ENCODE data around the gene CTSE. TPM values are rescaled to one million over a fixed set of nuclear protein-coding genes. Genes with fewer than 3 reads are reported as not detected.

Gene CTSE
- total RNA-seq, 2 experiments from 2014 or later: not detected

DNA sequence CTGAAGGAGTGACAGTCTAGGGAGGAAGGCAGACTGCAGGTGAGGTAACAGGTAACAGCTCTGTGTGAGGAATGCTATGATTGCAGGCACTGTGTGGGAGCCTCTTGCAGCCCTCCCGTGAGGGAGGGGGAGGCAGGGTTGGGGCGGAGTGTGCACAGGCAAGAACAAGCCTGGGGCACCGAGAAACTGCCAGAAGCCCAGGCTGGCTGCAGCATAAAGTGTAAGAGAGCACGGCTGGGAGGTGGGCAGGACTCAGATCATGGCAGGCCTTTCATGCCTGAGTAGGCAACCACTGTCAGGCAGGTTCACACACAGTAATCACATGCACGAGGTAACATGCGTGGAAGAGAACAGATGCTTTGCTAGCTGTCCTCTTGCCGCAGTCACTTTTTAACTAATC, 17.9 kb upstream of the CTSE start:
- Mint-ChIP-seq H3K36me3 (ENCODE audit: low read depth) (no peaks in the 10 kb centered on the region), H3K27ac (no peak overlapping the region), H3K4me3 (no peak overlapping the region), H3K9me3 (no peaks in the 10 kb centered on the region), H3K27me3 (no peaks in the 10 kb centered on the region), H3K4me1 (ENCODE audit: low read depth) (peaks cover 6% of the 10 kb centered on the region)
- ChIA-PET CTCF (no interaction called here), POLR2A (no interaction called here)
- TF ChIP-seq, protein P1, sequence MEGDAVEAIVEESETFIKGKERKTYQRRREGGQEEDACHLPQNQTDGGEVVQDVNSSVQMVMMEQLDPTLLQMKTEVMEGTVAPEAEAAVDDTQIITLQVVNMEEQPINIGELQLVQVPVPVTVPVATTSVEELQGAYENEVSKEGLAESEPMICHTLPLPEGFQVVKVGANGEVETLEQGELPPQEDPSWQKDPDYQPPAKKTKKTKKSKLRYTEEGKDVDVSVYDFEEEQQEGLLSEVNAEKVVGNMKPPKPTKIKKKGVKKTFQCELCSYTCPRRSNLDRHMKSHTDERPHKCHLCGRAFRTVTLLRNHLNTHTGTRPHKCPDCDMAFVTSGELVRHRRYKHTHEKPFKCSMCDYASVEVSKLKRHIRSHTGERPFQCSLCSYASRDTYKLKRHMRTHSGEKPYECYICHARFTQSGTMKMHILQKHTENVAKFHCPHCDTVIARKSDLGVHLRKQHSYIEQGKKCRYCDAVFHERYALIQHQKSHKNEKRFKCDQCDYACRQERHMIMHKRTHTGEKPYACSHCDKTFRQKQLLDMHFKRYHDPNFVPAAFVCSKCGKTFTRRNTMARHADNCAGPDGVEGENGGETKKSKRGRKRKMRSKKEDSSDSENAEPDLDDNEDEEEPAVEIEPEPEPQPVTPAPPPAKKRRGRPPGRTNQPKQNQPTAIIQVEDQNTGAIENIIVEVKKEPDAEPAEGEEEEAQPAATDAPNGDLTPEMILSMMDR (IDR thresholded peaks at IDR 0.05): no peak
- ATAC-seq (ENCODE audit: poor library complexity): no peak
- intact Hi-C loops (cut with DNase I, micrococcal nuclease): no loop called here
- DNase-seq: no peak
- Histone ChIP-seq H3K27ac (ENCODE audit: low read depth in 1 of 2, low read length in 2 of 2) (no peak overlapping the region), H3K4me3 (ENCODE audit: low read length) (no peak overlapping the region), H3K27me3 (ENCODE audit: control insufficient read depth in 1 of 2, insufficient read depth in 2 of 2, low read length in 2 of 2) (no peaks in the 10 kb centered on the region), H3K36me3 (ENCODE audit: insufficient read depth, low read length) (no peaks in the 10 kb centered on the region), H3K4me1 (ENCODE audit: insufficient read depth, low read length) (peaks cover 7% of the 10 kb centered on the region), H3K9me3 (ENCODE audit: control insufficient read depth in 1 of 2, insufficient read depth in 1 of 2, low read length in 2 of 2) (no peaks in the 10 kb centered on the region)

DNA sequence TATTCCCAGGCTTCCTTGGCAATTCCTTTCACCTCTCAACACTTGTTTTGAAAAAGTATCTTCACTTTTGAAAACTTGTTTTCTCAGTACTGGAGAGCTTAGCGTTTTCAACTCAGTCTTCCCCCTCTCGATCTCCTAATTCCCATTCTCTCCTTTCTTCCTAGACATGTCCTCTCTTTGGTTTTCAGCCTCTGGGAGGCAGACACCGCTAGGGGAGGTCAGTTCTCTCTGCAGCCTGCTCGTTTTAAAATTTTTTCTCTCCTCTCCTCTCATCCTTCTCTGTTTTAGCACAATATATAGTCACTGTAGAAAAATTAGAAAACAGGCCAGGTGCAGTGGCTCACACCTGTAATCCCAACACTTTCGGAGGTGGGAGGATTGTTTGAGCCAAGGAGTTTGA, 16.6 kb upstream of the CTSE start:
- no peaks in the 10 kb centered on the region for H3K9me3 ChIP-seq (ENCODE audit: control insufficient read depth in 1 of 2, insufficient read depth in 1 of 2, low read length in 2 of 2)
- no peak overlapping the region for H3K27ac Mint-ChIP-seq
- ATAC-seq (ENCODE audit: poor library complexity) (no peak), DNase-seq (no peak)
- no peaks in the 10 kb centered on the region for H3K27me3 Mint-ChIP-seq
- no peak overlapping the region for H3K4me3 Mint-ChIP-seq
- ChIA-PET CTCF (no interaction called here), POLR2A (no interaction called here)
- H3K36me3 Mint-ChIP-seq (ENCODE audit: low read depth): no peaks in the 10 kb centered on the region
- H3K27me3 ChIP-seq (ENCODE audit: control insufficient read depth in 1 of 2, insufficient read depth in 2 of 2, low read length in 2 of 2): no peaks in the 10 kb centered on the region
- H3K4me3 ChIP-seq (ENCODE audit: low read length): no peak overlapping the region
- intact Hi-C loops (cut with DNase I, micrococcal nuclease): no loop called here
- H3K9me3 Mint-ChIP-seq: no peaks in the 10 kb centered on the region
- H3K4me1 ChIP-seq (ENCODE audit: insufficient read depth, low read length): peaks cover 7% of the 10 kb centered on the region
- H3K27ac ChIP-seq (ENCODE audit: low read depth in 1 of 2, low read length in 2 of 2): no peak overlapping the region
- TF ChIP-seq, protein P1 (IDR thresholded peaks at IDR 0.05): no peak
- no peaks in the 10 kb centered on the region for H3K36me3 ChIP-seq (ENCODE audit: insufficient read depth, low read length)
- peaks cover 7% of the 10 kb centered on the region for H3K4me1 Mint-ChIP-seq (ENCODE audit: low read depth)

DNA sequence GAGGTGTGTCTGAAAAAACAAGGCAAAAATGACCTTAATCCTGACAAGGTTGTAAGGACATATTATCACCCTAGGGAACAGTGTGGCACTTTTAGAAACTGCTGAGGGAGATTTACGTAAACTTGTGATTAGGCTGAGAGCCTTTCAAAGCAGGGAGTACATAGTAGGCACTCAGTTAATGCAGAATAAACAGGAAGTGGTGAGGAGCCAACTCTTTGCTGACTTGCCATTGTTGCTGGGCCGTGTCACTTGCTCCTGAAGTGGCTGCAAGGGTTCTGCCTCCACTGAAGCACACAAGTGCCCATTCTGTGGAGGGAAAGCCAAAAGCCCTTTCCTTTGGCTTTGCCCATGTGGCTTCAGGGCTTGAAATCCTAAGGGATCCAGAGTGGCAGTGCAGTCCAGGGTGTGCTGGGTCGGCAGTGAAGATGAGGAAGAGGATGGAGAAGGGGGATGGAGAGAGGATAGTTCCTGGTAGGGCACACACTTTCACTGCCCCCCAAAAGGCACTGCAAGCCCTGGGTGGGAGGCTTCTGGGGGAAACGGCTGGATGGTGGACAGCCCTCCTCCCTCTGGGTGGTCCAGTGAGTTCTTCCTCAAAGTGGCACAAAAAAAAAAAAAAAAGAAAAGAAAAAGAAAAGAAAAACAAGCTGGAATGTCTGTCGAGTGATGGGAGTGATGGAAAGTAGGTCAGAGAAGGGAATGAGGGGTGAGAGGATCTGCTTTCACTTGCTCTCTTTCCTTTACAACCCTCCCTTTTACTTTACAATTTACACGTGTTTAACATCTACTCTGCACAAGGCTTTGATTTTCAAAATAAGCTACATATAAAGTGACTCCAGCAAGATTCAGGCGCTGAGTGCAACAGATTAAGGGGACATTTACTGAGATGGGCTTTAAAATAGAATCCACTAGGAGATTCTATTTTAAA, 15.6 kb upstream of the CTSE start:
- POLR2A ChIA-PET: interaction anchor here (1.0 kb wide), 1 partner anchor 9 kb away, joined by 3 read pairs; no protein-coding TSS in a partner anchor
- Histone ChIP-seq H3K27me3 (ENCODE audit: control insufficient read depth in 1 of 2, insufficient read depth in 2 of 2, low read length in 2 of 2) (no peaks in the 10 kb centered on the region), H3K9me3 (ENCODE audit: control insufficient read depth in 1 of 2, insufficient read depth in 1 of 2, low read length in 2 of 2) (no peaks in the 10 kb centered on the region), H3K27ac (ENCODE audit: low read depth in 1 of 2, low read length in 2 of 2) (no peak overlapping the region), H3K4me1 (ENCODE audit: insufficient read depth, low read length) (peaks cover 7% of the 10 kb centered on the region), H3K4me3 (ENCODE audit: low read length) (no peak overlapping the region), H3K36me3 (ENCODE audit: insufficient read depth, low read length) (no peaks in the 10 kb centered on the region)
- DNase-seq (no peak), ATAC-seq (ENCODE audit: poor library complexity) (no peak)
- intact Hi-C loops (cut with DNase I, micrococcal nuclease): no loop called here
- TF ChIP-seq, protein P1 (IDR thresholded peaks at IDR 0.05): no peak
- Mint-ChIP-seq H3K36me3 (ENCODE audit: low read depth) (no peaks in the 10 kb centered on the region), H3K27ac (no peak overlapping the region), H3K4me3 (no peak overlapping the region), H3K9me3 (no peaks in the 10 kb centered on the region), H3K4me1 (ENCODE audit: low read depth) (peaks cover 17% of the 10 kb centered on the region), H3K27me3 (no peaks in the 10 kb centered on the region)
- CTCF ChIA-PET: interaction anchor here (1.3 kb wide), 1 partner anchor 9 kb away, joined by 3 read pairs; no protein-coding TSS in a partner anchor
